ENCODE data around the gene SRD5A3. TPM values are rescaled to one million over a fixed set of nuclear protein-coding genes. Genes with fewer than 3 reads are reported as not detected.

SRD5A3 gene
- total RNA-seq: 12.1 and 15.4 TPM in 2 replicates

DNA sequence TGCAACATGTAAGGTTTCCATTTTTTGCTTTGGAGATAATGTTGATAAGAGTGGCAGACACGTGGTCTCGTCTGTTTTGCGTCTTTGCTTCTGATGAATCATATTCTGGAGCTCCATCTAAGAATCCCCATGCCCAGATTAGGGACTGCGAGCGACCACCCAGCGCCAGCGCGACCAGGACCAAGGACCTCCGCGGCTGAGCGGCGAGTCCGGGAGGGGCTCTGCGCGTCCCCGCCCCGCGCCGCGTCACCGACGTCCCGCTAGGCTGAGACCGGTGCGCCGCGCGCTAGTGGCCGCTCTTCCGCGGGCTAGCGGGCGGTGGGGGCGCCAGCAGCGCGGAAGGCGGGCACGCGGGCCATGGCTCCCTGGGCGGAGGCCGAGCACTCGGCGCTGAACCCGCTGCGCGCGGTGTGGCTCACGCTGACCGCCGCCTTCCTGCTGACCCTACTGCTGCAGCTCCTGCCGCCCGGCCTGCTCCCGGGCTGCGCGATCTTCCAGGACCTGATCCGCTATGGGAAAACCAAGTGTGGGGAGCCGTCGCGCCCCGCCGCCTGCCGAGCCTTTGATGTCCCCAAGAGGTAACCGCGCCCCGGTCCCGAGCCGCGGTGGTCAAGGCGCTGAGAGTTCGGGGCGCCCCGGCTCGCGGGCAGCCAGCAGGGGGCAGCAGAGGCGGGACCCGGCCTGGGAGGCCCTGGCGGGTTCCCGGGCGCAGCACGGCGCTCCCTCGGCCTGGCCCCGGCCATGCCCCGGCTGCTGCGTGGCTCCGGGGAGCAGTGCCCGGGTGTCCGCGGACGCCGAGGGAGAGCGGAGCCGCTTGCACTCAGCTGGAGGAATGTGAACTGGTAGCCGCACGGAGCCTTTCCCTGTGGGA is at the start of gene SRD5A3:
SRD5A3 (plus strand) TSS at position 263 of the 871 bp plus-strand sequence; CDS start at position 358, 95 bp downstream.

DNA sequence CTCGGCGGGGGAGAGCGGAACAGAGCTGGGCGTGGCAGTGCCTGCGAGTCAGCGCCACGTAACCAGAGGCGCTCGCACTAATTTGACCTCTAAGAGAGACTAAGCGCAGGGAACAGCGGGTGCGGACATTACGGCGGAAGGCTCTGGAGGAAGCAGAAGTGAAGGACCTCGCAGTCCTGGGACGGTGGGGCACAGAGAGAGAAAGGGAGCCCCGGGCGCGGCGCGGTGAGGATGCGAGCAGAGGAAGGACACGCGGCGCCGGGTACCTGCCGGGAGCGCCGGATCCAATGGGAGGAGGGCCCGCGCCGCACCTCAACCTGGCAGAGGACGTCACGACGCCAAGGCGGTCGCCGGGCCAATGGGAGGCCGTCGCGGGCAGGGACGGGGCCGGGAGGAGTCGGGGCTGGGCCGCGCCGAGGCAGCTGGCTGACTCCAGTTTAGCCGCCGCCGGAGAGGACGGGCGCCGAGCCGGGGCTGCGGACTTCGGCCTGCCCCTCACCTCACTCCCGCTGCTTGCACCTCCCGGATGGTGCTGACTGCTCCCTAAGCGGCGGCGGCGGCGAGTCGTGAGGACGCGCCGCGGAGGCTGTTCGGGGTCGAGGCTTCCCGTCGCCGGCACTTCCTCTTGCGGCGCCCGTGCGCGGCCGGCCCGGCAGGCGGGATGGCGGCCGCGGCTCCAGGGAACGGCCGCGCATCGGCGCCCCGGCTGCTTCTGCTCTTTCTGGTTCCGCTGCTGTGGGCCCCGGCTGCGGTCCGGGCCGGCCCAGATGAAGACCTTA is 49.7 kb downstream of the SRD5A3 start, which contains the start of gene TMEM165:
TMEM165 (plus strand) TSS at position 429 of the 779 bp plus-strand sequence; CDS start at position 662, 233 bp downstream.

Small RNAs within 50 kb of the gene (small RNA-seq; reads per million reads assigned to genes)
- gene RF00019: not detected

Other genes with a start within 250 kb of the SRD5A3 start
- 286 and 524 TPM in 2 replicates for gene KDR, start 220.6 kb upstream of the SRD5A3 start, total RNA-seq
- 148 and 154 TPM in 2 replicates for gene TMEM165, start 49.7 kb downstream of the SRD5A3 start, total RNA-seq
- 28.4 and 39.6 TPM in 2 replicates for gene CLOCK, start 200.7 kb downstream of the SRD5A3 start, total RNA-seq
- not detected in 2 replicates for gene PDCL2, start 246.0 kb downstream of the SRD5A3 start, total RNA-seq

Measured in vein endothelial cell (primary cell).